Activated T-cell treated with anti-CD3 and anti-CD28 coated beads, Interleukin-2, amount 50 U/mL, for 72 hours (primary cell): ENCODE results near the gene UBE2A. TPM values are rescaled to one million over a fixed set of nuclear protein-coding genes. Genes with fewer than 3 reads are reported as not detected.

ENCODE experiments used
- ATAC-seq, 2 donors: fragments of 150-1000 bp; cut with Tn5 transposase; replicated peaks in 1 of 2; 2 replicates each; pipeline ENCODE4 v1.10.0; 2021; ENCODE audit warnings: moderate library complexity in 2 of 2, mild to moderate bottlenecking in 1 of 2
- DNase-seq, 2 donors: peaks; one replicate each; pipeline ENCODE4 v3.0.0; 2021 to 2022; ENCODE audit warnings: mixed read lengths in 1 of 2
- H3K27ac Mint-ChIP-seq: one replicate; pipeline ENCODE4 v1.8.0; 2022; ENCODE audit warnings: mild to moderate bottlenecking, moderate library complexity, mixed read lengths
- H3K27me3 Mint-ChIP-seq: one replicate; pipeline ENCODE4 v1.8.0; 2022; ENCODE audit warnings: low read depth, mixed read lengths
- H3K36me3 Mint-ChIP-seq, 2 donors: one replicate each; pipeline ENCODE4 v1.8.0; 2022; ENCODE audit warnings: mixed read lengths in 2 of 2, mild to moderate bottlenecking in 1 of 2; ENCODE audit not compliant: insufficient read depth in 2 of 2
- H3K4me1 Mint-ChIP-seq: one replicate; pipeline ENCODE4 v1.8.0; 2022; ENCODE audit warnings: low read depth, mixed read lengths
- H3K4me3 Mint-ChIP-seq, 2 donors: one replicate each; pipeline ENCODE4 v1.8.0; 2022; ENCODE audit warnings: mild to moderate bottlenecking in 2 of 2, mixed read lengths in 2 of 2, moderate library complexity in 2 of 2
- H3K9me3 Mint-ChIP-seq, 2 donors: one replicate each; pipeline ENCODE4 v1.8.0; 2022; ENCODE audit warnings: mixed read lengths in 2 of 2
- total RNA-seq, 2 donors: library from RNA; stranded (reverse); gene quantifications; one replicate each; pipeline ENCODE4 v1.2.3, GENCODE V29; 2022

The UBE2A gene
- total RNA-seq, 2 donors from 2014 or later, result 75.6 to 84.8 TPM

- Mint-ChIP-seq H3K36me3 (peaks cover 0 to 2% of the 10 kb centered on the region in 2 donors), H3K4me3 (no peak overlapping the region), H3K27me3 (no peaks in the 10 kb centered on the region), H3K9me3 (no peaks in the 10 kb centered on the region), H3K4me1 (peaks cover 12% of the 10 kb centered on the region), H3K27ac (peak overlapping the region; percentile 45)
- DNase-seq, result peak in 1 of 2 donors; percentile 5
- peak; percentile 60 to 80 for ATAC-seq
Measured at GRCh38 chrX:119583431-119584059, 9.2 kb downstream of the UBE2A start.

GRCh38 chrX:119589810-119590209 lies 15.4 kb downstream of the UBE2A start:
- H3K4me3 Mint-ChIP-seq, result no peak overlapping the region

GRCh38 chrX:119602701-119603255 lies 28.4 kb downstream of the UBE2A start:
- no peak for ATAC-seq
- DNase-seq, result no peak
- Mint-ChIP-seq H3K4me3 (no peak overlapping the region), H3K9me3 (no peaks in the 10 kb centered on the region), H3K36me3 (peaks cover 2 to 6% of the 10 kb centered on the region in 2 donors), H3K27ac (no peak overlapping the region), H3K4me1 (peaks cover 58% of the 10 kb centered on the region), H3K27me3 (no peaks in the 10 kb centered on the region)

More at GRCh38 chrX:119589810-119590209, 15.4 kb downstream of the UBE2A start:
- H3K4me1 Mint-ChIP-seq, result no peaks in the 10 kb centered on the region
- H3K9me3 Mint-ChIP-seq, result no peaks in the 10 kb centered on the region
- H3K27ac Mint-ChIP-seq, result peak overlapping the region; percentile 4
- ATAC-seq, result no peak
- peaks cover 0 to 18% of the 10 kb centered on the region in 2 donors for H3K36me3 Mint-ChIP-seq
- no peaks in the 10 kb centered on the region for H3K27me3 Mint-ChIP-seq
- no peak for DNase-seq

- Mint-ChIP-seq H3K27me3 (peaks cover 6% of the 10 kb centered on the region), H3K4me3 (peak overlapping the region; percentile 86 to 97)
Measured at GRCh38 chrX:119604766-119605463, 30.6 kb downstream of the UBE2A start.

GRCh38 chrX:119605464-119606279 lies 31.3 kb downstream of the UBE2A start:
- H3K4me1 Mint-ChIP-seq, result peaks cover 59% of the 10 kb centered on the region
- peak overlapping the region; percentile 92 to 97 for H3K4me3 Mint-ChIP-seq
- no peaks in the 10 kb centered on the region for H3K9me3 Mint-ChIP-seq
- peak overlapping the region; percentile 95 for H3K27ac Mint-ChIP-seq
- H3K36me3 Mint-ChIP-seq, result peaks cover 2 to 6% of the 10 kb centered on the region in 2 donors
- ATAC-seq (peak; percentile 60 to 65), DNase-seq (peak; percentile 41 to 53)
- peaks cover 6% of the 10 kb centered on the region for H3K27me3 Mint-ChIP-seq

More at GRCh38 chrX:119604766-119605463, 30.6 kb downstream of the UBE2A start:
- peaks cover 55% of the 10 kb centered on the region for H3K4me1 Mint-ChIP-seq
- peak overlapping the region; percentile 95 for H3K27ac Mint-ChIP-seq
- ATAC-seq, result no peak
- H3K9me3 Mint-ChIP-seq, result no peaks in the 10 kb centered on the region
- peaks cover 2 to 6% of the 10 kb centered on the region in 2 donors for H3K36me3 Mint-ChIP-seq
- DNase-seq, result no peak

GRCh38 chrX:119606280-119607017 lies 32.1 kb downstream of the UBE2A start, which contains the start of gene NKRF:
Gene NKRF (minus strand): TSS chrX:119606424.
- H3K4me1 Mint-ChIP-seq, result peaks cover 52% of the 10 kb centered on the region
- H3K9me3 Mint-ChIP-seq, result no peaks in the 10 kb centered on the region
- peak; percentile 88 to 91 for DNase-seq
- peak within 1 kb of the TSS; percentile 95 for H3K27ac Mint-ChIP-seq
- peak within 1 kb of the TSS; percentile 92 to 97 for H3K4me3 Mint-ChIP-seq
- ATAC-seq, result peak; percentile 79 to 87
- peaks cover 2 to 5% of the 10 kb centered on the region in 2 donors for H3K36me3 Mint-ChIP-seq
- peaks cover 6% of the 10 kb centered on the region for H3K27me3 Mint-ChIP-seq

GRCh38 chrX:119607018-119607389 lies 32.6 kb downstream of the UBE2A start:
- no peak for ATAC-seq
- peak overlapping the region; percentile 82 for H3K27ac Mint-ChIP-seq

GRCh38 chrX:119614776-119615175 lies 40.4 kb downstream of the UBE2A start:
- no peaks in the 10 kb centered on the region for H3K9me3 Mint-ChIP-seq
- H3K27me3 Mint-ChIP-seq, result no peaks in the 10 kb centered on the region
- DNase-seq, result no peak
- no peak for ATAC-seq
- H3K27ac Mint-ChIP-seq, result no peak overlapping the region
- peaks cover 0 to 7% of the 10 kb centered on the region in 2 donors for H3K36me3 Mint-ChIP-seq
- peaks cover 6% of the 10 kb centered on the region for H3K4me1 Mint-ChIP-seq
- H3K4me3 Mint-ChIP-seq, result no peak overlapping the region

More at GRCh38 chrX:119607018-119607389, 32.6 kb downstream of the UBE2A start:
- Mint-ChIP-seq H3K4me1 (peaks cover 46% of the 10 kb centered on the region), H3K4me3 (peak overlapping the region; percentile 87 to 92), H3K27me3 (peaks cover 6% of the 10 kb centered on the region), H3K9me3 (no peaks in the 10 kb centered on the region), H3K36me3 (peaks cover 2 to 5% of the 10 kb centered on the region in 2 donors)
- DNase-seq, result no peak

GRCh38 chrX:119617517-119618164 lies 43.3 kb downstream of the UBE2A start:
- H3K4me1 Mint-ChIP-seq, result no peaks in the 10 kb centered on the region
- ATAC-seq, result no peak

GRCh38 chrX:119618439-119618838 lies 44.1 kb downstream of the UBE2A start:
- peaks cover 0 to 14% of the 10 kb centered on the region in 2 donors for H3K36me3 Mint-ChIP-seq
- no peaks in the 10 kb centered on the region for H3K9me3 Mint-ChIP-seq
- no peaks in the 10 kb centered on the region for H3K4me1 Mint-ChIP-seq
- H3K27me3 Mint-ChIP-seq, result no peaks in the 10 kb centered on the region
- H3K27ac Mint-ChIP-seq, result peak overlapping the region; percentile 51
- DNase-seq (no peak), ATAC-seq (no peak)
- no peak overlapping the region for H3K4me3 Mint-ChIP-seq

More at GRCh38 chrX:119617517-119618164, 43.3 kb downstream of the UBE2A start:
- no peak overlapping the region for H3K27ac Mint-ChIP-seq
- H3K9me3 Mint-ChIP-seq, result no peaks in the 10 kb centered on the region
- no peak for DNase-seq
- H3K4me3 Mint-ChIP-seq, result no peak overlapping the region
- H3K27me3 Mint-ChIP-seq, result no peaks in the 10 kb centered on the region
- H3K36me3 Mint-ChIP-seq, result peaks cover 0 to 12% of the 10 kb centered on the region in 2 donors

GRCh38 chrX:119622356-119623232 lies 48.2 kb downstream of the UBE2A start:
- no peak for DNase-seq

More at GRCh38 chrX:119622356-119623232, 48.2 kb downstream of the UBE2A start:
- Mint-ChIP-seq H3K27me3 (no peaks in the 10 kb centered on the region), H3K4me3 (no peak overlapping the region), H3K9me3 (no peaks in the 10 kb centered on the region), H3K27ac (no peak overlapping the region), H3K36me3 (peaks cover 0 to 19% of the 10 kb centered on the region in 2 donors), H3K4me1 (no peaks in the 10 kb centered on the region)
- ATAC-seq, result no peak
